PFSK-1 (cell line): ENCODE measurements around the gene AP1M1.

Source experiments
- FOXP2 ChIP-seq: optimal IDR thresholded peaks from 2 replicates; pipeline ENCODE3; 2011; ENCODE audit warnings: borderline replicate concordance, control low read depth, inconsistent platforms; ENCODE audit not compliant: insufficient read depth; ENCODE audit errors: extremely low read length, extremely low read depth
- POLR2AphosphoS5 ChIP-seq: IDR thresholded peaks from 2 replicates; pipeline ENCODE4 v1.6.1; 2012; ENCODE audit warnings: low read depth, mild to moderate bottlenecking, control low read depth, low read length, moderate library complexity
- REST ChIP-seq, 2 experiments: IDR thresholded peaks; 2 replicates each; pipeline versions ENCODE4 v1.6.1 to v1.8.0; 2011 to 2012; ENCODE audit warnings: low read depth in 2 of 2, low read length in 2 of 2, control low read depth in 1 of 2, inconsistent platforms in 1 of 2, mild to moderate bottlenecking in 1 of 2, moderate library complexity in 1 of 2; ENCODE audit not compliant: insufficient read depth in 1 of 2
- SIN3A ChIP-seq: IDR thresholded peaks from 2 replicates; pipeline ENCODE4 v1.6.1; 2012; ENCODE audit warnings: mild to moderate bottlenecking, low read length, moderate library complexity, borderline replicate concordance; ENCODE audit not compliant: insufficient read depth
- TAF1 ChIP-seq: IDR thresholded peaks from 2 replicates; pipeline ENCODE4 v1.6.1; 2012; ENCODE audit warnings: low read length, control low read depth, borderline replicate concordance; ENCODE audit not compliant: insufficient read depth

The AP1M1 gene

GRCh38 chr19:16265890-16266585 is 68.3 kb downstream of the AP1M1 start:
- TF ChIP-seq POLR2AphosphoS5 (no peak), REST (IDR thresholded peaks at IDR 0.05; ENCODE audit: insufficient read depth in 1 of 2, low read depth in 2 of 2, low read length in 2 of 2) (no peak), FOXP2 (no peak), SIN3A (no peak), TAF1 (no peak)

- TF ChIP-seq TAF1 (no peak), REST (IDR thresholded peaks at IDR 0.05; ENCODE audit: insufficient read depth in 1 of 2, low read depth in 2 of 2, low read length in 2 of 2) (no peak), SIN3A (no peak), POLR2AphosphoS5 (no peak), FOXP2 (no peak)
These were observed 68.9 kb downstream of the AP1M1 start for GRCh38 chr19:16266586-16266942.

GRCh38 chr19:16268676-16269319 is 71.1 kb downstream of the AP1M1 start:
- TF ChIP-seq FOXP2 (no peak), REST (IDR thresholded peaks at IDR 0.05; ENCODE audit: insufficient read depth in 1 of 2, low read depth in 2 of 2, low read length in 2 of 2) (no peak), SIN3A (no peak), POLR2AphosphoS5 (no peak), TAF1 (no peak)

- no peak for TF ChIP-seq POLR2AphosphoS5
- TF ChIP-seq REST (IDR thresholded peaks at IDR 0.05; ENCODE audit: insufficient read depth in 1 of 2, low read depth in 2 of 2, low read length in 2 of 2), result no peak
- TF ChIP-seq TAF1, result no peak
- no peak for TF ChIP-seq SIN3A
- TF ChIP-seq FOXP2, result no peak
These were observed 75.2 kb downstream of the AP1M1 start for GRCh38 chr19:16272945-16273344.
